Erythroblast (primary cell): ENCODE results near the gene GPR158.

Experiments used
- DNase-seq, 2 experiments: peaks; one replicate each; lab custom pipeline; 2025; lab: John Stamatoyannopoulos, UW
- GATA1 ChIP-seq: IDR thresholded peaks from 2 replicates; pipeline ENCODE4 v1.6.1; 2011; ENCODE audit warnings: low read depth, mild to moderate bottlenecking, control low read depth, low read length, moderate library complexity
- POLR2A ChIP-seq: IDR thresholded peaks from 2 replicates; pipeline ENCODE4 v1.6.1; 2011; ENCODE audit warnings: mild to moderate bottlenecking, low read length

The GPR158 gene

GRCh38 chr10:25226775-25227682, 52.2 kb downstream of the GPR158 start:
- TF ChIP-seq POLR2A (no peak), GATA1 (no peak)
- DNase-seq: peak; percentile 12 to 35

DNA sequence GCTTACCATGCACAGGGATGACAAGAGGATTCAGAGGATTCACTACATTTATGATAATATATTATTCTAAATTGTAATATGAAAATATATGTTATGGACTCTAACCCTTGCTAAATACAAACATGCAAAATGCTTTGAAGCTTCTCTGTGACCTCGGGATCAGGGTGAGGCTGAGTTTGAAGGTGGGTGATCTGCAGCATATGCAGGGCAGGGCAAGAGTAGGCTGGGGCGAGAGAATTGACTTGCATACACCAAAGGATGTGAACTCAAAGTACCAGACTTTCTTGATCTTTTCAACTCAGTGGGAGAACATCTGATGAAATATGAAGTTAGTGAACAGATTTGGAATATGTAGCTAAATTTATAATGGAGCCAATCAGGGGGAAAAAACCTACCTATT, 57.0 kb downstream of the GPR158 start:
- DNase-seq: no peak
- TF ChIP-seq POLR2A (no peak), GATA1 (no peak)

- no peak for TF ChIP-seq GATA1
- no peak for TF ChIP-seq POLR2A
- DNase-seq: no peak
These were observed 57.4 kb downstream of the GPR158 start for GRCh38 chr10:25232204-25232603.

DNA sequence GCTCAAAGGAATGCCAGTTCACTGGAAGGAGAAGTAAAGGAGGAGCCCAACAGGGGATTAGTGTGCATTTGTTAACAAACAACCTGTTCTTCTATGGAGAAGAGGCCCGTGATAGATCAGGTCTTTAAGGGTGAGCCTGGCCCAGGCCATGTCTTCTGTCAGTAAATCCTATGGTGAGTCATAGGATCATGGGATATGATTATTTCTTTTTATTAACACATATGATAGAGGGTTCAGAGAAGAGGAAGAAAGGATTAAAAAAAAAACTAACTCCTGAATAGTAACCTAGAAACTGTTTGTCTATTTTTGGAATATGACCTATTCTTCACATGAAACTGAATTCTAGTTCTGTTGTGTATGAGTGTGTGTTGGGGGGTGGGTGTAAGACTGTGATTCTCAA, 70.4 kb downstream of the GPR158 start:
- TF ChIP-seq GATA1 (no peak), POLR2A (no peak)
- no peak for DNase-seq

- no peak for DNase-seq
- TF ChIP-seq POLR2A (no peak), GATA1 (no peak)
These were observed 82.8 kb downstream of the GPR158 start for GRCh38 chr10:25257646-25258045.

DNA sequence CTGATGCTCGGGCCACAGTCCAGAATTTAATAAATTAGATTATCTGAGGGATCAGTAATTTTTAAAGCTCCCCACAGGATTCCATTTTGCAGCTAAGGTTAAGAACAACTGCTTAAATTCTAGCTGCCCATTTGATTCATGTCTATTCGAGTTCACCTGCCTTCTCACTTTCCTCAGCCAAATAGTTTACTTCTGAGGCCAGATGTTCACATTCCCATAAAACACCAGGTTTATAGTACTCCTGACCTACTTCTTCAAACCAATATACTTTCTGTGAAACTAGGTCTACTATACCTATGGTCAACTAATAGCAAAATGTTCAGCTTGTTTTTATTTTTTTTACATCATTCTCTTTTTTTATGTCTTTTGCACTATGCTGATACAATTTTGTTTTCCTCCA, 86.3 kb downstream of the GPR158 start:
- no peak for DNase-seq
- no peak for TF ChIP-seq POLR2A
- no peak for TF ChIP-seq GATA1

GRCh38 chr10:25261558-25261957, 86.8 kb downstream of the GPR158 start:
- TF ChIP-seq POLR2A (no peak), GATA1 (no peak)
- no peak for DNase-seq

DNA sequence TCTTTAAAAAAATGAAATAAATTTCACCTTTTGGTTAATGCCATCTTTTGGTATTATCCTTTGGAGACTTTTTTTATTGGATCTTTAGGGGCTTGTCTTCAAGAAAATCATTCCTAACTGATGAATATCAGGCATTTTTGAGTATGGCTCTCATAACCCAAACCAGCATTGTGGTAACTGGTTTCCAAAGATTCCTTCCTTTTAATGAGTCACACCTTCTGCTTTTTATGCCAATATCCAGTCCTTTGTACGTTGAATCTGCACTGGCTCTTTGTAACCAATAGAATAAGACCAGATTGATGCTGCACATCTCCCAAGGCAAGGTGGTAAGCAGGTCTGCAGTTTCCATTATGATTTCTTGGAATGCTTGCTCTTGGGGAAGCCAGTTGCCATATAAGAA, 89.1 kb downstream of the GPR158 start:
- no peak for DNase-seq
- TF ChIP-seq GATA1 (no peak), POLR2A (no peak)

GRCh38 chr10:25278180-25278579, 103.4 kb downstream of the GPR158 start:
- no peak for TF ChIP-seq POLR2A

DNA sequence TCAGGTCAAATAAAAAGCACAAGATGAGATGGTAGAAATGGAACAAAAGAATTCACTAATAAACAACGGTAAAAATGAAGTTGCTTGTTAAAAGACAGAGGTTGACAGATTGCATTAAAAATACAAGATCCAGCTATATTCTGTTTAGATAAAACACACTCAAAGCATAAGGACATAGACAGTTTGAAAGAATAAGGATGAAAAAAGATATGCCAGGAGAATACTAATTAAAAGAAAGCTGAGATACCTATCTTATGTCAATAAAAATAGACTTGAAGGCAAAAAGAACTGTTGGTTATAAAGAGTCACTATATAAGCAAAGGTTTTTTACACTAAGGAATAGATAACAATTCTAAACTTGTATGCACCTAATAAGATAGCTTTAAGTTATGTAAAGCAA, 105.3 kb downstream of the GPR158 start:
- TF ChIP-seq GATA1 (no peak), POLR2A (no peak)
- no peak for DNase-seq

More at GRCh38 chr10:25278180-25278579, 103.4 kb downstream of the GPR158 start:
- DNase-seq: no peak

- TF ChIP-seq POLR2A (no peak), GATA1 (no peak)
These were observed 105.8 kb downstream of the GPR158 start for GRCh38 chr10:25280573-25280972.

DNA sequence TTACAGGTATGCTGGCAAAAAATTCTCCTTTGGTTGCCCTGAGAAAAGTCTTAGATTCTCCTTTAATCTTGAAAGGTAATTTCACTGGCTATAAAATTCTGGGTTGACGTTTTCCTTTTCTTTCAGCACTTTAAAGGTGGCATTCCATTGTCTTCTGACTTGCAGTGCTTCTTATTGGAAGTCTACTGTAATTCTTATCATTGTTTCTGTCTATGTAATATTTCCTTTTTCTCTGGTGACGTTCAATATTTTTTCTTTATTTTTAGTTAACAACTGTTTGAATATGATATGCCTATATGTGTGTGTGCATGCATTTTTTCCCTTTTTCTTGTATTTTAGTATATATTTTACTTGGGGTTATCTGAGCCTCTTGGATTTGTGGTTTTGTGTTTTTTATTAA, 111.0 kb downstream of the GPR158 start:
- no peak for DNase-seq
- TF ChIP-seq POLR2A (no peak), GATA1 (no peak)

More at GRCh38 chr10:25280573-25280972, 105.8 kb downstream of the GPR158 start:
- DNase-seq: no peak

GRCh38 chr10:25288181-25288580, 113.4 kb downstream of the GPR158 start:
- TF ChIP-seq POLR2A: no peak
- no peak for TF ChIP-seq GATA1
- no peak for DNase-seq

- no peak for TF ChIP-seq GATA1
- TF ChIP-seq POLR2A: no peak
- no peak for DNase-seq
These were observed 119.5 kb downstream of the GPR158 start for GRCh38 chr10:25294032-25294926.

DNA sequence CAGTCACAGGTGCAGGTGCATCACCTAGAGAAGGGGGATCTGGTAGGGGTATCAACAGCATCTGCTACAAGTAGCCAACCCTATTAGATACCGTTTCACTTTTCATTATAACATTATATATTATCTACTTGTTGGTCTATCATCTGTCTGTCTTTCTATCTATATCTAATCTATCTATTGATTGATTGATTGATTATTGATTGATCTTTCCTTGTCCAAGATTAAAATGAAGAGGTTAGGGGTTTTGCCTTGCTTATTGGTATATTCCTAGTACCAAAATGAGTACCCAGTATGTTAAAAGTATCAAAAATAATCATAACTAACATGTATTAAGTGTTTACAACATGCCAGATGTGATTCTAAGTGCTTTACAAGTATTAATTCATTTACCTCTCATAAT, 121.5 kb downstream of the GPR158 start:
- DNase-seq: no peak
- no peak for TF ChIP-seq GATA1
- no peak for TF ChIP-seq POLR2A
